ENCODE measurements around the gene ABCA12.

ABCA12 gene

DNA sequence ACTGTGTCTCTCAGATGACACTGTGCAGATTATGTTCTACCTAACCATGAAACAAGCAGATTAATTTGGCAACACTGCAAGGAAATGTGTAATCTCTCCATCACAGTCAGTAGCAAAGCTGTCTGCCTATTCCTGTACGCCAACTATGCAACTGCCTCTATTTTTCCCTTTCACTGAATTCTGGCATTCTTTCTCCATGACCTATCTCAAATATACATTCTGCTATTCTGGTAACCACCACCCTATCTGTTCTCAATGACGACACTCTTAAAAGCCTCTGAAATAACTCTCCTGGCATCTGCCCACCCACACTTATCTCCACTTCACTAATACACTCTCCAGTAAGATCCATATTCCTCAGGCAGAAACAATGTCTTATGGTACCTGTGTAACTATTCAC is 78.7 kb downstream of the ABCA12 start:
- TF ChIP-seq CTCF (IDR thresholded peaks at IDR 0.05; ENCODE audit: insufficient read depth, low read length, missing control alignments), result no peak
- no peak overlapping the region for H3K4me3 ChIP-seq (ENCODE audit: low read depth, low read length)
- ChIA-PET POLR2A (no interaction called here), CTCF (no interaction called here)
- no peak for DNase-seq (ENCODE audit: low read depth, low spot score)

DNA sequence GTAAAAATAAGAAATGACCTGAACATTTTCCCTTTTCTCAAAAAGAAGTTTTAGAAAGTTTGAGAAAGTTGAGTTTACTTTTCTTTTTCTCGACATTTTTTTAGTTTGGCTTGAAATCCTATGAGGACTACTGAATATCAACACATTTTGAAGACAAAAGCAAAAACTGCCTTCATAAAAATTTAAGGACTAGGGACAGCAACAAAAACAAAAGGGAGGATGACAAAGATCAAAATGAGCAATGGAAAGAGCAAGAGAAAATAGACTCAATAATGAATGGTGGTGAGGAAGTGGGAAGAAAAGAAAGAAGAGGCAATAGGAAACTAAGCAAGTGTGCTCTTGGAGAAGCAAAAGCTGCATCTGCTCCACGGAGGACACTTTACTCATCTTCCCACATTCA is 82.5 kb downstream of the ABCA12 start:
- no peak for TF ChIP-seq CTCF (IDR thresholded peaks at IDR 0.05; ENCODE audit: insufficient read depth, low read length, missing control alignments)
- ChIA-PET CTCF (no interaction called here), POLR2A (no interaction called here)

GRCh38 chr2:215052810-215053209 is 85.6 kb downstream of the ABCA12 start:
- TF ChIP-seq CTCF (IDR thresholded peaks at IDR 0.05; ENCODE audit: insufficient read depth, low read length, missing control alignments), result no peak
- no peak overlapping the region for H3K4me3 ChIP-seq (ENCODE audit: low read depth, low read length)
- no peak for DNase-seq (ENCODE audit: low read depth, low spot score)
- ChIA-PET POLR2A (no interaction called here), CTCF (no interaction called here)

More for the DNA sequence above, 82.5 kb downstream of the ABCA12 start:
- no peak for DNase-seq (ENCODE audit: low read depth, low spot score)
- H3K4me3 ChIP-seq (ENCODE audit: low read depth, low read length), result no peak overlapping the region

DNA sequence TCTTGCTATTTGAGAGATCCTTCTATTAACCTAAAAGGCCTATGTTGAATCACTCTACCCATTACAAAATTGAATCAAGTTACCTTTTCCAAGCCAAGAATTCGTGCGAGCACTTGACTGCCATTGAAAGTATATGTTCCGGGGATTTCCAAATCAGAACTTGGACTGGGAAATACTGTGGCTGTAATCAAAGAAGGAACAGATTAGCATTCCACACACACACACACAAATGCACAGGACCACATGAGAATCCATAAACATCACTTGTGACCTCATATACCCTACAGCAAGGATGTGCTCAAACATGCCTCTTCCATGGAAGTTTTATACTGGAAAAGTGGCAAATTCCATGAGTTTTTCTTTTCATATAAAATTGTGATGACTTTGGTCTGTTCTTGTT is 86.0 kb downstream of the ABCA12 start:
- CTCF ChIA-PET, result no interaction called here
- POLR2A ChIA-PET, result no interaction called here
- no peak for TF ChIP-seq CTCF (IDR thresholded peaks at IDR 0.05; ENCODE audit: insufficient read depth, low read length, missing control alignments)

DNA sequence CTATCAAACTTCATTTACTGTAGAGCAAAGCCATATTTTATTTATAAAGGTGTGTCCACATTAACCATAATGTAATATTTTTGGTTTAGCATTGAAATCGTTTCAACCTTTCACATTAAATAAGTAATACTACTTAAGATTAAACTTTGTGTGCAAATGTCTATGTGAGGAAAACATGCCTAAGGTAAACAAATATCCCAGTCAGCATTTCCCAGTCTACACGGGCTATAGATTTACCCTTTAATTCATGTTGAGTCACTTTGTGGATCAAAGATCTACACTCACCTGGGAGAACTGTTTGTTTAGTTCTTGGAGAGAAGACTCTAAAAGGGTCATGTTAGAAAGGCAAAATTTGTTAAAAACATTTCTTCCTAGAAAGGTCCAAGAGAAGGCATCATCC is 89.1 kb downstream of the ABCA12 start:
- ChIA-PET CTCF (no interaction called here), POLR2A (no interaction called here)
- no peak for DNase-seq (ENCODE audit: low read depth, low spot score)
- no peak for TF ChIP-seq CTCF (IDR thresholded peaks at IDR 0.05; ENCODE audit: insufficient read depth, low read length, missing control alignments)
- no peak overlapping the region for H3K4me3 ChIP-seq (ENCODE audit: low read depth, low read length)

More for the DNA sequence above, 86.0 kb downstream of the ABCA12 start:
- H3K4me3 ChIP-seq (ENCODE audit: low read depth, low read length), result no peak overlapping the region
- no peak for DNase-seq (ENCODE audit: low read depth, low spot score)

DNA sequence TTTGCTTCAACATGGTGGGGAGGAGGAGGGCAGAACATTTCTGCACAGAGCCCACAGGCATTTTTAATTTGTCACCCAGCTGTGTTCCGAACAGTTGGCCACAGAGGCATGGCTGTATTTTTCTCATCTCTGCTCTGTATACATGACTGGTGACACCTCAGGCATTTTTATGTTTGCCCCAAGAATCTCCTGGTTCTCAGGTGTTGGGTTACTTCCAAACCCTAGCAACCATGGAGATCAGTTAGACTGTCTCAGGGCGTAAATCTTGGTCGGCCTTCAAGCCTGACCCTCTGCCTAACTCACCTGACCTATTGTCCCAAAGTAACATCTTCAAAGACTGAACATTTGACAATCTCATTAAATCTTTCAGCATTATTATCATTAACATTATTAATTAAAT is 100.0 kb downstream of the ABCA12 start:
- CTCF ChIA-PET, result no interaction called here
- TF ChIP-seq CTCF (IDR thresholded peaks at IDR 0.05; ENCODE audit: insufficient read depth, low read length, missing control alignments), result no peak
- no peak overlapping the region for H3K4me3 ChIP-seq (ENCODE audit: low read depth, low read length)
- no peak for DNase-seq (ENCODE audit: low read depth, low spot score)
- POLR2A ChIA-PET, result no interaction called here

Data from AG04449 (cell line).